Vagina (tissue), 2 donors: ENCODE measurements around the gene CLDN1.

Source experiments
- POLR2A ChIP-seq, 2 donors: fragments of 450-650 bp; IDR thresholded peaks; one replicate each; pipeline ENCODE4 v1.6.1; 2017; ENCODE audit warnings: antibody characterized with exemption in 2 of 2, mild to moderate bottlenecking in 2 of 2, moderate library complexity in 2 of 2
- POLR2AphosphoS5 ChIP-seq, 2 donors: sonication (generic); formaldehyde crosslinking; IDR thresholded peaks; one replicate each; pipeline ENCODE4 v1.9.0; 2017; ENCODE audit warnings: antibody characterized with exemption in 2 of 2, mild to moderate bottlenecking in 2 of 2, low read depth in 1 of 2; ENCODE audit not compliant: insufficient read depth in 1 of 2

- TF ChIP-seq POLR2A (IDR thresholded peaks at IDR 0.05) = no peak
- TF ChIP-seq POLR2AphosphoS5 (IDR thresholded peaks at IDR 0.05; ENCODE audit: insufficient read depth in 1 of 2, low read depth in 1 of 2) = no peak
These were observed 35.2 kb upstream of the CLDN1 start for GRCh38 chr3:190357468-190357867.
